B cell (primary cell): Measurements from ENCODE around the gene EME1. TPM values are rescaled to one million over a fixed set of nuclear protein-coding genes. Genes with fewer than 3 reads are reported as not detected.

ENCODE experiments used
- ATAC-seq: fragments of 200-7000 bp; cut with Tn5 transposase; one replicate; pipeline ENCODE4 v1.10.0; 2021; ENCODE audit warnings: low read depth, mild to moderate bottlenecking, moderate number of reproducible peaks, moderate library complexity
- CTCF ChIA-PET: fragments of 350-600 bp; sonication (Branson Sonifier 250); formaldehyde crosslinking; loops from one replicate; lab custom pipeline; 2021; ENCODE audit warnings: antibody characterized with exemption, inconsistent platforms; lab: Charles Lee
- POLR2A ChIA-PET: fragments of 350-600 bp; sonication (Branson Sonifier 250); formaldehyde crosslinking; loops from one replicate; lab custom pipeline; 2021; ENCODE audit warnings: antibody characterized with exemption; lab: Charles Lee
- DNase-seq: peaks from one replicate; pipeline ENCODE4 v3.0.0; 2013
- H2AFZ ChIP-seq: 2 replicates; pipeline ENCODE4 v1.6.1; 2012; ENCODE audit warnings: mild to moderate bottlenecking, low read depth, low read length; ENCODE audit not compliant: insufficient read depth, poor library complexity, severe bottlenecking
- H3K27ac ChIP-seq, 2 donors: 1 replicate in 1 of 2; 2 replicates in 1 of 2; pipeline ENCODE4 v1.5.1; 2012 to 2013; ENCODE audit warnings: low read length in 2 of 2, mild to moderate bottlenecking in 2 of 2, moderate library complexity in 1 of 2
- H3K27me3 ChIP-seq, 4 experiments: fragments of 200-600 bp in 1 of 4; sonication (generic) in 1 of 4; replicated peaks in 1 of 4; 1 replicate in 2 of 4; 2 replicates in 2 of 4; pipeline versions ENCODE4 v1.6.1 to v1.7.0; 2013 to 2016; ENCODE audit warnings: low read length in 3 of 4, mild to moderate bottlenecking in 2 of 4, mixed read lengths in 1 of 4, moderate library complexity in 1 of 4; ENCODE audit not compliant: insufficient read depth in 4 of 4, control insufficient read depth in 3 of 4; ENCODE audit errors: control extremely low read depth in 1 of 4
- H3K36me3 ChIP-seq, 2 experiments: replicated peaks in 1 of 2; 1 replicate in 1 of 2; 2 replicates in 1 of 2; pipeline versions ENCODE4 v1.6.1 to v1.7.1; 2013; ENCODE audit warnings: low read length in 1 of 2; ENCODE audit not compliant: insufficient read depth in 2 of 2, control insufficient read depth in 1 of 2; ENCODE audit errors: control extremely low read depth in 1 of 2, extremely low read depth in 1 of 2
- H3K4me1 ChIP-seq, 2 donors: fragments of 200-600 bp in 1 of 2; sonication (generic) in 1 of 2; 1 replicate in 1 of 2; 2 replicates in 1 of 2; pipeline versions ENCODE4 v1.5.1 to v1.6.1; 2013 to 2017; ENCODE audit warnings: low read length in 2 of 2; ENCODE audit not compliant: control insufficient read depth in 2 of 2, insufficient read depth in 2 of 2
- H3K4me2 ChIP-seq: replicated peaks from 2 replicates; pipeline ENCODE3; 2012; ENCODE audit warnings: mild to moderate bottlenecking, low read depth, low read length; ENCODE audit not compliant: poor library complexity, severe bottlenecking
- H3K4me3 ChIP-seq, 5 experiments: fragments of 200-600 bp in 1 of 5; sonication (generic) in 1 of 5; 1 replicate in 3 of 5; 2 replicates in 2 of 5; pipeline versions ENCODE4 v1.5.1 to v1.7.0; 2011 to 2016; ENCODE audit warnings: low read length in 4 of 5, mild to moderate bottlenecking in 4 of 5, low read depth in 2 of 5, control low read depth in 1 of 5, moderate library complexity in 1 of 5; ENCODE audit not compliant: insufficient read depth in 1 of 5; ENCODE audit errors: control extremely low read depth in 1 of 5, extremely low read depth in 1 of 5
- H3K79me2 ChIP-seq: fragments of 200-600 bp; sonication (generic); one replicate; pipeline ENCODE4 v1.6.0; 2016; ENCODE audit warnings: low read length; ENCODE audit not compliant: control insufficient read depth, insufficient read depth
- H3K9ac ChIP-seq: fragments of 200-600 bp; sonication (generic); 2 replicates; pipeline ENCODE4 v1.6.1; 2017; ENCODE audit warnings: mild to moderate bottlenecking, low read length, moderate library complexity
- H3K9me3 ChIP-seq, 3 donors: one replicate each; pipeline versions ENCODE4 v1.6.1 to v1.7.1; 2013; ENCODE audit warnings: low read length in 2 of 3; ENCODE audit not compliant: control insufficient read depth in 2 of 3, insufficient read depth in 1 of 3; ENCODE audit errors: control extremely low read depth in 1 of 3
- H4K20me1 ChIP-seq: 2 replicates; pipeline ENCODE4 v1.6.0; 2012; ENCODE audit warnings: mild to moderate bottlenecking, low read length; ENCODE audit not compliant: insufficient read depth, control insufficient read depth, poor library complexity, severe bottlenecking
- H3K27ac Mint-ChIP-seq: one replicate; pipeline ENCODE4 v1.8.0; 2021; ENCODE audit warnings: mixed read lengths
- H3K27me3 Mint-ChIP-seq: one replicate; pipeline ENCODE4 v1.8.0; 2021; ENCODE audit warnings: mixed read lengths
- H3K4me1 Mint-ChIP-seq: one replicate; pipeline ENCODE4 v1.8.0; 2021; ENCODE audit warnings: mixed read lengths
- H3K4me3 Mint-ChIP-seq: one replicate; pipeline ENCODE4 v1.8.0; 2021; ENCODE audit warnings: mixed read lengths
- H3K9me3 Mint-ChIP-seq: one replicate; pipeline ENCODE4 v1.8.0; 2022; ENCODE audit warnings: mixed read lengths; ENCODE audit not compliant: insufficient read depth
- CTCF ChIP-seq: fragments of 200-600 bp; IDR thresholded peaks from one replicate; pipeline ENCODE4 v1.8.0; 2022; ENCODE audit warnings: antibody characterized with exemption, mild to moderate bottlenecking
- EZH2 ChIP-seq: IDR thresholded peaks from 2 replicates; pipeline ENCODE4 v1.6.1; 2012; ENCODE audit warnings: borderline replicate concordance, low read depth, mild to moderate bottlenecking, moderate library complexity, low read length; ENCODE audit not compliant: insufficient read depth, poor library complexity, severe bottlenecking
- WGBS: methylation state at CpG from one replicate; pipeline ENCODE4 v1.1.5; 2013; ENCODE audit warnings: missing lambda C conversion rate; ENCODE audit not compliant: insufficient coverage; 5-methylcytosine and 5-hydroxymethylcytosine counted together
- intact Hi-C: fragments of 100-400 bp; cut with micrococcal nuclease; formaldehyde crosslinking; loops from one replicate; pipeline ENCODE4 v1.10.0; 2022
- polyA plus RNA-seq: library from polyadenylated mRNA; depleted of rRNA; stranded (reverse); fragments of >200 nt; gene quantifications from 2 replicates; pipeline ENCODE4 v1.2.3, GENCODE V29; 2012
- total RNA-seq, 2 donors: library from RNA; stranded (reverse); fragments of 120-200 nt in 1 of 2; gene quantifications; 1 replicate in 1 of 2; 2 replicates in 1 of 2; pipeline versions ENCODE4 v1.2.3 to v1.2.4, GENCODE V29; 2013 to 2022

EME1 gene
- total and polyA plus RNA-seq, 2 donors (not counting 1 experiment from before 2014, with no cell fraction given), result 1.6 to 2.3 TPM

GRCh38 chr17:50364715-50365114 is 8.3 kb upstream of the EME1 start:
- Histone ChIP-seq H4K20me1 (peaks cover 46% of the 10 kb centered on the region), H3K27me3 (no peaks in the 10 kb centered on the region), H3K27ac (no peak overlapping the region), H3K4me1 (peaks cover 5 to 8% of the 10 kb centered on the region in 2 donors), H3K4me3 (no peak overlapping the region), H2AFZ (no peak overlapping the region), H3K79me2 (peaks cover 4% of the 10 kb centered on the region), H3K9me3 (no peaks in the 10 kb centered on the region), H3K36me3 (peaks cover 0 to 52% of the 10 kb centered on the region in 2 experiments), H3K4me2 (no peak overlapping the region), H3K9ac (no peak overlapping the region)
- no peaks in the 10 kb centered on the region for H3K9me3 Mint-ChIP-seq
- H3K27ac Mint-ChIP-seq, result no peak overlapping the region
- TF ChIP-seq EZH2, result no peak
- intact Hi-C loops, result no loop called here
- ATAC-seq (no peak), DNase-seq (no peak)
- 92% methylated on average over 6 of the region's 9 CpGs for WGBS
- H3K27me3 Mint-ChIP-seq, result no peaks in the 10 kb centered on the region
- POLR2A ChIA-PET, result no interaction called here
- peaks cover 8% of the 10 kb centered on the region for H3K4me1 Mint-ChIP-seq
- no peak overlapping the region for H3K4me3 Mint-ChIP-seq
- CTCF ChIA-PET, result interaction anchor here (2.1 kb wide), 1 partner anchor 33 kb away, joined by 8 read pairs; the partner anchor contains the start of gene LRRC59

GRCh38 chr17:50365165-50365564 is 7.9 kb upstream of the EME1 start:
- H3K4me3 ChIP-seq, result no peak overlapping the region
- H3K36me3 ChIP-seq, result peaks cover 0 to 55% of the 10 kb centered on the region in 2 experiments
- DNase-seq (no peak), ATAC-seq (no peak)
- no peak overlapping the region for H3K4me2 ChIP-seq
- peaks cover 5 to 8% of the 10 kb centered on the region in 2 donors for H3K4me1 ChIP-seq
- Mint-ChIP-seq H3K27ac (no peak overlapping the region), H3K9me3 (no peaks in the 10 kb centered on the region), H3K27me3 (no peaks in the 10 kb centered on the region), H3K4me3 (no peak overlapping the region), H3K4me1 (peaks cover 8% of the 10 kb centered on the region)
- H3K9me3 ChIP-seq, result no peaks in the 10 kb centered on the region
- ChIA-PET CTCF (interaction anchor here (0.6 to 2.1 kb wide), 2 partner anchors 32 to 340 kb away, joined by 3 to 8 read pairs; partner anchors contain the start of gene LRRC59), POLR2A (no interaction called here)
- no peak overlapping the region for H2AFZ ChIP-seq
- no peak overlapping the region for H3K27ac ChIP-seq
- peaks cover 5% of the 10 kb centered on the region for H3K79me2 ChIP-seq
- intact Hi-C loops, result no loop called here
- peaks cover 46% of the 10 kb centered on the region for H4K20me1 ChIP-seq
- H3K27me3 ChIP-seq, result no peaks in the 10 kb centered on the region
- no peak for TF ChIP-seq EZH2
- TF ChIP-seq CTCF, result no peak
- H3K9ac ChIP-seq, result no peak overlapping the region
- no CpG with 5 or more reads among the region's 2 CpGs for WGBS
